Fibroblast of skin of left biceps (primary cell): Measurements from ENCODE around the gene PTX4.

Source experiments
- DNase-seq, 2 experiments: peaks; one replicate each; pipeline ENCODE4 v3.0.0-alpha.2; 2013; ENCODE audit warnings: low read depth in 2 of 2

Gene PTX4

GRCh38 chr16:1488619-1489018 lies at the start of gene PTX4:
TSS of gene PTX4 (minus strand) at chr16:1488944. CDS start at chr16:1488909, 35 bp downstream.
- no peak for DNase-seq

GRCh38 chr16:1537763-1538289 lies 49.1 kb upstream of the PTX4 start:
- no peak for DNase-seq

DNA sequence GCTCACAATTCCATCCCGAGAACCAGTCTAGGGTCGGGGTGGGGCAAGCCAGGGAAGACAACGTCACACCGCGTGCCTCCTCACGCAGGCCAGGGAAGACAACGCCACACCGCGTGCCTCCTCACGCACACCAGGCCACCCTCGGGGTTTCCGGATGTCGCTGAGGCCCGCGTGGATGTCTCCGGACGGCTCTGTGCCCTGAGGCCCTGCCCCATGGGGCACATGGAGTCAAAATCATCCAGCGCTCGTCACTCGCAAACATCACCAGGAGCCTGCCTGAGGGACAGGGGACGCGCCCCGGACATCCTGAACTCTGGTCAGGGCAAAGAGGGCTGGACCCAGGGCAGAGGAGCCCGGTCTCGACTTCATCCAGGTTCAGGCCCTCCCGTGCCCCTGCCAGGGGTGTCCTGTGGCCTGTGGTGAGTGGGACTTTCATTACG lies 48.4 kb upstream of the PTX4 start:
- no peak for DNase-seq

GRCh38 chr16:1536601-1537000 lies 47.9 kb upstream of the PTX4 start:
- no peak for DNase-seq

DNA sequence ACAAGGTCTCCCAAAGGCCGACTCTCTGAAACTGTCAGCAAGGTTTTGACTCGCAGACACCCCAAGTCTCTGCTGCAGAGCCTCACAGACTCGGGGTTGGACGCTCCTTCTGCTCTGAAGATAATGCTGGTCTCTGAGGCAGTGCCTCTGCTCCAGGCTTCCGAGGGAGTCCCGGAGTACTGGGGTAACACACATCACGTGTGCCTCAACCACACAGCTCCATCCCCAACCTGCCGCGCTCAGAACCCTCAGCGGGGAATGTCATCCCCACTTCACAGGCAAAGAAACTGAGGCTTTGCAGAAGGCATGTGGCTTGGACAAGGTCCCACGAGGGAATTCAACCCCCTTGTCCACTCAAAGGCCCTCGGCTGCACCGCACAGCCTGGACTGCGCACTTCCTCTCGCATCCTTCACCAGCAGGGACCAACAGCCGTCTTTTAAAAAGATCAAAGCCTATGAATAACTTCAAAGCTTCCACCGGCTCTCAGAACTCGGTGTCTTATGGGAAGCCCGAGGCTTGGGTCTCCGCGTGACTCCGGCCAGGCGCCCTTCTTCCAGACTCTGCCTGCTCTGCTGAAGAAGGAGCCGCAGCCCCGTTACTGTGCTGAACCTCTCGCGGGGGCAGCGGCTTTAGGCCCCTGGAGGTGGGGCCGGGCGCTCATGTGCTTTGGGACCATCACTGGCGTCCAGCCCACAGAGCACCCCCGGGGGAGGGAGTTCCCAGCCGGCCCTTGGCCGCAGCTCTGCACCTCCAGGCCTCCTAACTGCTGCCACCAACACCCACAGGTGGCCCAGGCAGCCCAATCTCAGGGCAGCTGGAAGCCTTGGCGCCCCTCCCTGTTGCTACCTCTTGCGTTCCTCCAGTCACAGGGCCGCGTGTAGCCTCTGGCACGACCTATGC lies 46.9 kb upstream of the PTX4 start:
- no peak for DNase-seq

DNA sequence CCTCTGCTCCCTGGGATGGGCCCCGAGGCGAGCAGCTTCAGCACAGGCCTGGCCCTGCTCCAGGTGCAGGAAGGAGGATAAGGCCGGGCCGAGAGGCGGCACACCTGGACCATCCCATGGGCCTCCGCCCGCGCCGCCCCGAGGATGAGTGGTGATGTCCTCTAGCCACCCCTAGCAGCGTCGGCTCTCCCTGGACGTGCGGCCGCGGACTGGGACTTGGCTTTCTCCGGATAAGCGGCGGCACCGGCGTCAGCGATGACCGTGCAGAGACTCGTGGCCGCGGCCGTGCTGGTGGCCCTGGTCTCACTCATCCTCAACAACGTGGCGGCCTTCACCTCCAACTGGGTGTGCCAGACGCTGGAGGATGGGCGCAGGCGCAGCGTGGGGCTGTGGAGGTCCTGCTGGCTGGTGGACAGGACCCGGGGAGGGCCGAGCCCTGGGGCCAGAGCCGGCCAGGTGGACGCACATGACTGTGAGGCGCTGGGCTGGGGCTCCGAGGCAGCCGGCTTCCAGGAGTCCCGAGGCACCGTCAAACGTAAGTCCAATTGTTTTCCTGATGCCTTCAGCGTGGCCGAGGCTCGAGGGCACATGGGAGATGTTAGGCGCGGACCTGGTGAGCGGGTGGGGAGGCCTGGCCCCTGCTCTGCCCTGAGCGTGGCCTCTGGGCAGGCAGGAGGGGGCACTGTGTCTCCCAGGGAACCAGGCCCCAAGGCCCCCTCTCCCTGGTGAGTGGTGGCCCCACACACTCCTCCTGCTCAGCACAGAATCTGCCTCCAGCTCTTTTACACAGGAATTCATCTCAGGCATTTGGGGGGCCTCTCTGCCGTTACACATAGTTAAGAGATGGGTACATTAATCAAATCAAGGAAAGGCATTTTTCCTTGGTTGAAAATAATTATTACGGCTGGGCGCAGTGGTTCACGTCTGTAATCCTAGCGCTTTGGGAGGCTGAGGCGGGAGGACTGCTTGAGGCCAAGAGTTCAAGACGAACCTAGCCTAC lies 45.6 kb upstream of the PTX4 start:
- peak in 1 of 2 experiments; percentile 19 for DNase-seq

- DNase-seq, result peak; percentile 46 to 50
Measured at GRCh38 chr16:1533443-1533951, 44.8 kb upstream of the PTX4 start, which contains the start of gene TMEM204. TSS of gene TMEM204 (plus strand) at chr16:1533666. CDS start at chr16:1534276, 610 bp downstream.

DNA sequence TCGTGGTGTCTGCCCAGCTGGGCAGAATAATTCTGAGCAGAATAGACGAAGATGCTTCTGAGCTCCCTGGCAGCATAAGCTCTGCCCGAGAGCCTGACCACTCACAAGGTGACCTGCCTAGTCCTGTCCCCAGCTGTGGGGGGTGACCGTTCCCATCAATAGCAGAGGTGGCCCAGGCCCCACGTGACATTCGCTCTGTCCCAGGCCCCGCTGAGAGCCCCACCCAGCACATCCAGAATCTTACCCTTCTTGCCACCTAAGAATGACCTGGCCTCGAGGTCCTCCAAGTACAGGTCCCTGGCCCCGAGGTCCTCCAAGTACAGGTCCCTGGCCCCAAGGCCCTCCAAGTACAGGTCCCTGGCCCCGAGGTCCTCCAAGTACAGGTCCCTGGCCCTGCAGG lies 44.0 kb upstream of the PTX4 start:
- DNase-seq, result no peak

- no peak for DNase-seq
Measured at GRCh38 chr16:1532081-1532760, 43.5 kb upstream of the PTX4 start.

GRCh38 chr16:1531638-1531910 lies 42.8 kb upstream of the PTX4 start:
- DNase-seq, result no peak

GRCh38 chr16:1530883-1531637 lies 42.3 kb upstream of the PTX4 start:
- peak; percentile 65 to 71 for DNase-seq

- DNase-seq, result no peak
Measured at GRCh38 chr16:1530349-1530882, 41.7 kb upstream of the PTX4 start.

DNA sequence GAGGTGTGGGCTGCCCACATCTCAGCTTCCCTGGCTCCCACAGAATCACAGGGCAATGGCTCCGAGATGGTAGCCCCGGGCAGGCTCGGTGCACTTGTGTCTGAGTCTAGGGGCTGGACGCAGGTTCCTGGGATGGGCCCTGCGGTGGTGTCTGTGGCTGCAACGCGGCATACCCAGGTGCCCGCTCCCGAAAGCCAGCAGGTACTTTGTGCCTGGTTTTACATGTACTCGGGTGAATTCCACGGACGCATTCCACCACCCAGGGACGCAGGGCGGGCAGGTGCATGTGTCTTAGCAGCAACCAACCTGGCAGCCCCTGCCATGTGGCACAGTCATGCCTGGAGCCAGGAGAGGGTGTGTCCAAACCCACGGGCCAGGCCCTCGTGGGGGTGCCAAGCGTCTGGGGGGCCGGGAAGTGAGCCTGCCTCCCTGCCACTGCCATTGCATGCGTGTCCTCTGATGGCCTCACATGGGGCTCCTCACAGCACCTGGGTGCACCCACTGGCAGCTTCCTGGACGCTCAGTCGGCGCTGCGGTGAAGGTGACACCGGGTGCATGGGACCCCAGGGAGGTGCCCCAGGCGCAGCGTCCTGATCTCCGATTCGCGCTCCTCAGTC lies 40.3 kb upstream of the PTX4 start:
- no peak for DNase-seq

DNA sequence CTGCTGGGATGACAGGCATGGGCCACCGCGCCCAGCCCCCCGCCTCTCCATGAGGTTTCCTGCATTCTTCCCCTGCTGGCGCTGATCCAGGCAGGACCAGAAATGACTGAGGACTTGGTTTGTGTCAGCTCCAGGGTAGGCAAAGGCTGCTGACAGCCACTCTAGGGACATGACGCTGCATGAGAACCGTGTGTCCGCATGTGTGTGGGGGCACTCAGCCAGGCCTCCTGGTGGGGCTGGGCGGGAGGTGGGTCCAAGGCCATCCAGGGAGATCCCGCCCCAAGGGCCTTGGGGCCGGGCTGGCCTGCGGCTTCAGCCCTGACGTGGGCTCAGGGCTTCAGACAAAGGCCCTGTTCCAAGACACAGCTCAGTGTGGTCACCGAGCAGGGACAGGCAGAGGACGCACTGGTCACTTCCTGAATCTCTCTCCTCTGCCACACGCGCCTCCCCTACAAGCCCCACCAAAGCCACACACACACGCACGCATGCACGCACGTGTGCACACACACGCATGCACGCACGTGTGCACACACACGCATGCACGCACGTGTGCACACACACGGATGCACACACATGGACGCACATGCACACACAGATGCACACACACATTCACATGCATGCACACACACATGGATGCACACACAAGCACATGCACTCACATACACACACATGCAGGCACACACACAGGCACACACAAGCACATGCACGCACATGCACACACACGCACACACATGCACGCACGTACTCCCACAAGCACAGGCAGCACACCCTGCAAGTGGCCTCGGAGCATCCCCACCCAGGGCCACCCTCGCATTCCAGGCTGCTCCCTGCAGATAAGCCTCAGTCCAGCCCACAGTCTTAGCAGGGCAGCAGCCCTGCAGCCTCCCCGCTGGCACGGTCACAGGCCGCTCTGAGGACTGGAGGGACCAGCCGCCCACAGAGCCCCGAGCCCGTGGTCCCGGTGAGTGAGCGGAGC lies 39.4 kb upstream of the PTX4 start:
- DNase-seq, result no peak

DNA sequence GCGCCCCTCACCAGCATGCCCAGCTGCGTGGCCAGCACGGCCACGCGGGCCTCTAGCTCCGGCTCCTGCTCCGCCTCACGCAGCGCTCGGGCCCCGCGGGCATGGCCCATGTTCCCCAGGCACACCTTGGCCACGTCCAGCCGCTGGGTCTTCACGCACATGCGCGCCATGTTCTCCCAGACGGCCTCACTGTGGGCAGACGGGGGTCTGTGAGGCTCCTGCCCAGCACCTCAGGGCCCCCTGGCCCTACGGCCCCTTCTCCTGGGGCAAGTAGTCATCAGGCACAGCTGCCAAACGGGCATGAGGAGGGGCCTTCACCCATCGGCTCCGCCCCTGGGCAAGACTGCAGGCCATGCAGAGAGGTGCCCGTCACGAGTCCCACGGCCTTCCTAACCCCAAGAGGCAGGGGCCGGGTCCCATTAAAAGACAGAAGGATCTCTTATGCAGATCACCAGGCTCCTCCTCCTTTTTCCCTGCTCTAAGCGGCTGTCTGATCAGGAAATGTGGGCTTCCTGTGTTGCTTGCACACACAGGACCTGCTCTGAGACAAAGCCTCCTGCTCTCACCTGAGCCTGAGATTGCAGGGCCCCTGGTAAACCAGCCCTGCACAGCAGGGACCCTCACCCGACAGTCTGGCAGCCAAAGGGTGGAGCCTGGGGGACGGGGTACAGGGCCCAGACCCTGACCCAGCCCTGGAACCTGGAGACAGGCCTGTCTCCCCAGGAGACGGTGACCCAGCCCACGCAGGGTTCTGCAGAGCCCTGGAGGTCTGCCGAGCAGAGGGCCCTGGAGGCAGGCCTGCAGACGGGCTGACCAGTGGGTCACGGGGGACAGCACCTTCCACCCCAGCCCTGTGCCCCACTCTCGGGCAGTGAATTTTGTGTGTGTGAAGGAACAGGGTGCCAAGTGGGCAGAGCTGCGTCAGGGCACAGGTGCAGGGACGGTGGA lies 38.1 kb upstream of the PTX4 start:
- no peak for DNase-seq

- DNase-seq, result no peak
Measured at GRCh38 chr16:1525871-1526607, 37.3 kb upstream of the PTX4 start.

GRCh38 chr16:1524366-1524765 lies 35.6 kb upstream of the PTX4 start:
- no peak for DNase-seq
